MM.1S (cell line): ENCODE measurements around the gene LHFPL4.

Experiments used
- DNase-seq: peaks from one replicate; pipeline ENCODE4 v3.0.0-alpha.2; 2015
- H2AFZ ChIP-seq: fragments of 300-600 bp; sonication (generic); 2 replicates; pipeline ENCODE4 v1.6.0; 2016; ENCODE audit warnings: antibody characterized with exemption, low read length
- H3F3A ChIP-seq: fragments of 300-600 bp; sonication (generic); 2 replicates; pipeline ENCODE4 v1.6.1; 2016; ENCODE audit warnings: mild to moderate bottlenecking, antibody characterized with exemption, low read length, moderate library complexity, mixed read lengths; ENCODE audit not compliant: insufficient read depth
- H3K27ac ChIP-seq: fragments of 300-600 bp; sonication (generic); 2 replicates; pipeline ENCODE4 v1.5.1; 2016; ENCODE audit warnings: mild to moderate bottlenecking, low read length
- H3K27me3 ChIP-seq: fragments of 300-600 bp; sonication (generic); replicated peaks from 2 replicates; pipeline ENCODE4 v1.6.0; 2016; ENCODE audit warnings: low read length; ENCODE audit not compliant: insufficient read depth
- H3K36me3 ChIP-seq: fragments of 300-600 bp; sonication (generic); replicated peaks from 2 replicates; pipeline ENCODE4 v1.6.1; 2016; ENCODE audit warnings: mild to moderate bottlenecking, low read length, mixed read lengths; ENCODE audit not compliant: insufficient read depth
- H3K4me1 ChIP-seq: fragments of 300-600 bp; sonication (generic); 2 replicates; pipeline ENCODE4 v1.6.1; 2016; ENCODE audit warnings: low read length, mixed read lengths
- H3K4me2 ChIP-seq: fragments of 300-600 bp; sonication (generic); 2 replicates; pipeline ENCODE4 v1.6.0; 2016; ENCODE audit warnings: low read depth, low read length
- H3K4me3 ChIP-seq: fragments of 300-600 bp; sonication (generic); 2 replicates; pipeline ENCODE4 v1.5.1; 2016; ENCODE audit warnings: low read length, mixed read lengths
- H3K79me2 ChIP-seq: fragments of 300-600 bp; sonication (generic); 2 replicates; pipeline ENCODE4 v1.6.1; 2016; ENCODE audit warnings: mixed run types, low read length, mixed read lengths
- H3K9ac ChIP-seq: fragments of 300-600 bp; sonication (generic); 2 replicates; pipeline ENCODE4 v1.6.1; 2016; ENCODE audit warnings: low read length, mixed read lengths
- H3K9me2 ChIP-seq: fragments of 300-600 bp; sonication (generic); replicated peaks from 2 replicates; pipeline ENCODE4 v1.6.1; 2016; ENCODE audit warnings: mild to moderate bottlenecking, low read length, mixed read lengths; ENCODE audit not compliant: insufficient read depth
- H3K9me3 ChIP-seq: fragments of 300-600 bp; sonication (generic); replicated peaks from 2 replicates; pipeline ENCODE4 v1.6.1; 2016; ENCODE audit warnings: mild to moderate bottlenecking, low read length, mixed read lengths; ENCODE audit not compliant: insufficient read depth
- H4K20me1 ChIP-seq: fragments of 300-600 bp; sonication (generic); 2 replicates; pipeline ENCODE4 v1.6.1; 2016; ENCODE audit warnings: mild to moderate bottlenecking, low read length, moderate library complexity, mixed read lengths; ENCODE audit not compliant: insufficient read depth
- EZH2 ChIP-seq: fragments of 300-600 bp; sonication (generic); optimal IDR thresholded peaks from 2 replicates; pipeline ENCODE3; 2017; ENCODE audit warnings: low read depth, mild to moderate bottlenecking, antibody characterized with exemption, low read length, mixed read lengths
- EZH2phosphoT487 ChIP-seq: fragments of 300-600 bp; sonication (generic); IDR thresholded peaks from 2 replicates; pipeline ENCODE4 v1.6.1; 2018; ENCODE audit warnings: antibody characterized with exemption, low read length
- TF ChIP-seq, protein P1 (sequence below): fragments of 300-600 bp; sonication (generic); IDR thresholded peaks from 2 replicates; pipeline ENCODE4 v1.5.1; 2016; ENCODE audit warnings: antibody characterized with exemption, low read length, mixed read lengths

LHFPL4 gene

DNA sequence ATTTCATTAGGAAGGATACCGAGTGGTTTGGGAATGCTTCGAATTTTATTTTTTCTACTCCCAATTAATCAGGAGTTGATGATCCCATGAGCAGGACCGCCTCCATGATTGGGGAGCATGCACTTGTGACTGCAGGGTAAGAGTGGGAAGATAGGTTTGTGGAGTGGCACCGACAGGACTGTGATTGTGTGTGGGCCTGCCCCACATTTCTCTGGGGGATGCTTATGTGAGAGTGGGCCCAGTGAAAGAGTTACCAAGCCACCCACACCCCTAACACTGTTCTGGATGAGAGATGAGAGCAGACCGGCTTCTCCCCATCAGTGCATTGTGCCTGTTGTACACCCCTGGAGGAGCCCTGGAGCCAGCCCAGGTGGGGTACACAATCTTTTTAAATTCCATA is 76.7 kb downstream of the LHFPL4 start:
- H3F3A ChIP-seq = no peaks in the 10 kb centered on the region
- H3K9me2 ChIP-seq = no peaks in the 10 kb centered on the region
- no peaks in the 10 kb centered on the region for H3K27me3 ChIP-seq
- no peak overlapping the region for H2AFZ ChIP-seq
- DNase-seq = no peak
- H3K4me1 ChIP-seq = no peaks in the 10 kb centered on the region
- no peaks in the 10 kb centered on the region for H3K79me2 ChIP-seq
- H3K4me2 ChIP-seq = no peak overlapping the region
- no peaks in the 10 kb centered on the region for H3K9me3 ChIP-seq
- no peak overlapping the region for H3K9ac ChIP-seq
- no peaks in the 10 kb centered on the region for H4K20me1 ChIP-seq
- H3K27ac ChIP-seq = no peak overlapping the region
- TF ChIP-seq, protein P1, sequence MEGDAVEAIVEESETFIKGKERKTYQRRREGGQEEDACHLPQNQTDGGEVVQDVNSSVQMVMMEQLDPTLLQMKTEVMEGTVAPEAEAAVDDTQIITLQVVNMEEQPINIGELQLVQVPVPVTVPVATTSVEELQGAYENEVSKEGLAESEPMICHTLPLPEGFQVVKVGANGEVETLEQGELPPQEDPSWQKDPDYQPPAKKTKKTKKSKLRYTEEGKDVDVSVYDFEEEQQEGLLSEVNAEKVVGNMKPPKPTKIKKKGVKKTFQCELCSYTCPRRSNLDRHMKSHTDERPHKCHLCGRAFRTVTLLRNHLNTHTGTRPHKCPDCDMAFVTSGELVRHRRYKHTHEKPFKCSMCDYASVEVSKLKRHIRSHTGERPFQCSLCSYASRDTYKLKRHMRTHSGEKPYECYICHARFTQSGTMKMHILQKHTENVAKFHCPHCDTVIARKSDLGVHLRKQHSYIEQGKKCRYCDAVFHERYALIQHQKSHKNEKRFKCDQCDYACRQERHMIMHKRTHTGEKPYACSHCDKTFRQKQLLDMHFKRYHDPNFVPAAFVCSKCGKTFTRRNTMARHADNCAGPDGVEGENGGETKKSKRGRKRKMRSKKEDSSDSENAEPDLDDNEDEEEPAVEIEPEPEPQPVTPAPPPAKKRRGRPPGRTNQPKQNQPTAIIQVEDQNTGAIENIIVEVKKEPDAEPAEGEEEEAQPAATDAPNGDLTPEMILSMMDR = no peak
- TF ChIP-seq EZH2phosphoT487 = no peak
- TF ChIP-seq EZH2 = no peak
- H3K36me3 ChIP-seq = peaks cover 23% of the 10 kb centered on the region
- H3K4me3 ChIP-seq = no peak overlapping the region

DNA sequence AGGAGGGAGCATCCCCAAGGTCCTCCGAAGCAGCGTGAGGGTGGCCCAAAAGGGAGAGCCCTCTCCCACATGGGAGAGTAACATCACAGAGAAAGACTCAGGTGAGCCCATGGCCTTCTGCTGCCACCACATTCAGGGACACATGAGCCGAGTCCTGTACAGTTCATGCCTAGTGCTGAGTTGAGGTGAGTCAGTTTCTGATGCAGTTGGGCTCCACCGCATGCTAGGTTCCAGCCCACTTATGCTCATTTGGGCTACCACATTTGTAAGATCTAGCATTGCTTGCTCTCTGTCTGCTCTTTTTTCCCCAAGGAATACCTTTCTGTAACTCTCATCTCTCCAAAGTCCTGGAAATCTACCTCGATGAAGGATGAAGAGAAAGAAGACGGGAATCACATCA is 79.1 kb downstream of the LHFPL4 start:
- no peaks in the 10 kb centered on the region for H4K20me1 ChIP-seq
- H3K9ac ChIP-seq = no peak overlapping the region
- no peaks in the 10 kb centered on the region for H3K4me1 ChIP-seq

DNA sequence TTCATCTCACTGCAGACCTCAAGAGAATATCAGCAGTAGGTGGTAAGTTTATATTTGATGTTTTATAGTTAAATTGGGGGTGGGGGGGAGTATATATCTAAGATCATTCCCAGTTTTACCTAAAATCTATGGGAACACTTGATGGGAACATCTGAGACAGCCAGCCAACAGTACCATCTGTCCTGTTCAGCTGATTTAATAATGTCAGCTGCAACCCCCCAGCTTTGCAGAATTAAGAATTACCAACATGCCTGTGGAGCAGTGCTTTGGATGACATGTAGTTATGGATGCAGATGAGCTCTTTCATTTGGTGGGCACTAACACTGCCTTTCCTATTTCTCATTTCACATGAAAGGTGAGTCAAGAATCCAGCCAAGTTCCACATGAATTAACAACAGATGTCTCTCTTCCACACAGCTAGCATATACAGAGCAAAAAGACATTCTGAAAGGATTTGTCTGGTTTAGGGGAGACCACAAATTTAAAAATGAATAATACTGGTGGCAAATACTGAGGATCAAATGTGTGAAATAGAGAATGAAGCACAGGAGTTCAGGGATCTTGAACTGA is 80.0 kb downstream of the LHFPL4 start:
- H3K27me3 ChIP-seq = no peaks in the 10 kb centered on the region
- no peaks in the 10 kb centered on the region for H3K9me2 ChIP-seq
- H3K36me3 ChIP-seq = peaks cover 23% of the 10 kb centered on the region
- no peaks in the 10 kb centered on the region for H3K4me1 ChIP-seq
- H3K9ac ChIP-seq = no peak overlapping the region
- peaks cover 14% of the 10 kb centered on the region for H3K79me2 ChIP-seq
- no peaks in the 10 kb centered on the region for H3F3A ChIP-seq
- no peaks in the 10 kb centered on the region for H3K9me3 ChIP-seq
- H2AFZ ChIP-seq = no peak overlapping the region
- H3K4me3 ChIP-seq = no peak overlapping the region
- no peak overlapping the region for H3K4me2 ChIP-seq
- H3K27ac ChIP-seq = no peak overlapping the region
- TF ChIP-seq, protein P1 = no peak
- no peak for TF ChIP-seq EZH2
- no peak for TF ChIP-seq EZH2phosphoT487
- no peaks in the 10 kb centered on the region for H4K20me1 ChIP-seq
- no peak for DNase-seq

More for the DNA sequence above, 79.1 kb downstream of the LHFPL4 start:
- H3K79me2 ChIP-seq = peaks cover 14% of the 10 kb centered on the region
- H3F3A ChIP-seq = no peaks in the 10 kb centered on the region
- H3K9me3 ChIP-seq = no peaks in the 10 kb centered on the region
- TF ChIP-seq EZH2phosphoT487 (no peak), EZH2 (no peak)
- TF ChIP-seq, protein P1 = no peak
- no peak overlapping the region for H3K4me3 ChIP-seq
- H3K36me3 ChIP-seq = peaks cover 23% of the 10 kb centered on the region
- H3K27ac ChIP-seq = no peak overlapping the region
- H3K9me2 ChIP-seq = no peaks in the 10 kb centered on the region
- no peak for DNase-seq
- H3K27me3 ChIP-seq = no peaks in the 10 kb centered on the region
- no peak overlapping the region for H3K4me2 ChIP-seq
- H2AFZ ChIP-seq = no peak overlapping the region
